SK-N-SH (cell line): ENCODE results near the gene NCAM1. TPM values are rescaled to one million over a fixed set of nuclear protein-coding genes. Genes with fewer than 3 reads are reported as not detected.

ENCODE experiments used
- CTCF ChIA-PET: fragments of 300-600, 350-600 bp; formaldehyde crosslinking; extraction: SDS; loops from one replicate; lab custom pipeline; 2021; lab: Yijun Ruan, JAX
- POLR2A ChIA-PET: fragments of 350-600 bp; sonication (Branson Sonifier 250); formaldehyde crosslinking; extraction: SDS; loops from one replicate; lab custom pipeline; 2020; ENCODE audit warnings: antibody characterized with exemption, inconsistent platforms; lab: Yijun Ruan, JAX
- DNase-seq: peaks from one replicate; pipeline ENCODE4 v3.0.0; 2012
- H2AFZ ChIP-seq: fragments of 200-600 bp; sonication (generic); 2 replicates; pipeline ENCODE4 v1.8.1; 2016; ENCODE audit warnings: antibody characterized with exemption, mild to moderate bottlenecking, low read depth
- H3F3A ChIP-seq: fragments of 200-600 bp; sonication (generic); replicated peaks from 2 replicates; pipeline ENCODE3; 2016; ENCODE audit warnings: antibody characterized with exemption, mild to moderate bottlenecking; ENCODE audit not compliant: insufficient read depth
- H3K27ac ChIP-seq, 2 experiments: fragments of 200-500 bp in 1 of 2; fragments of 200-600 bp in 1 of 2; sonication (Bioruptor generic) in 1 of 2; sonication (generic), shearing (Covaris generic) in 1 of 2; 2 replicates each; pipeline versions ENCODE4 v1.5.1 to v1.6.1; 2014 to 2016; ENCODE audit warnings: low read depth in 2 of 2, inconsistent platforms in 1 of 2, low read length in 1 of 2, mild to moderate bottlenecking in 1 of 2, mixed read lengths in 1 of 2
- H3K27me3 ChIP-seq: fragments of 200-600 bp; sonication (generic), shearing (Covaris generic); 2 replicates; pipeline ENCODE4 v1.6.1; 2016; ENCODE audit warnings: mixed run types; ENCODE audit not compliant: insufficient read depth
- H3K36me3 ChIP-seq, 2 experiments: fragments of 200-500 bp in 1 of 2; fragments of 200-600 bp in 1 of 2; sonication (Bioruptor generic) in 1 of 2; sonication (generic) in 1 of 2; replicated peaks in 1 of 2; 2 replicates each; pipeline versions ENCODE3 to v1.5.1; 2014 to 2016; ENCODE audit warnings: low read length in 1 of 2, mild to moderate bottlenecking in 1 of 2; ENCODE audit not compliant: insufficient read depth in 2 of 2, control insufficient read depth in 1 of 2
- H3K4me1 ChIP-seq, 2 experiments: fragments of 200-500 bp in 1 of 2; fragments of 200-600 bp in 1 of 2; sonication (Bioruptor generic) in 1 of 2; sonication (generic), shearing (Covaris generic) in 1 of 2; 2 replicates each; pipeline versions ENCODE4 v1.5.1 to v1.6.1; 2014 to 2016; ENCODE audit warnings: low read depth in 1 of 2, low read length in 1 of 2, mixed run types in 1 of 2; ENCODE audit not compliant: insufficient read depth in 2 of 2, control insufficient read depth in 1 of 2
- H3K4me2 ChIP-seq: fragments of 200-600 bp; sonication (generic), shearing (Covaris generic); 2 replicates; pipeline ENCODE4 v1.6.1; 2017; ENCODE audit warnings: mixed run types
- H3K4me3 ChIP-seq, 2 experiments: fragments of 200-500 bp in 1 of 2; fragments of 200-600 bp in 1 of 2; sonication (Bioruptor generic) in 1 of 2; sonication (generic), shearing (Covaris generic) in 1 of 2; 2 replicates each; pipeline versions ENCODE4 v1.5.1 to v1.8.1; 2014 to 2016; ENCODE audit warnings: low read depth in 2 of 2, inconsistent platforms in 1 of 2, low read length in 1 of 2, mild to moderate bottlenecking in 1 of 2, mixed read lengths in 1 of 2, moderate library complexity in 1 of 2
- H3K79me2 ChIP-seq: fragments of 200-600 bp; sonication (generic); 2 replicates; pipeline ENCODE4 v1.8.1; 2017; ENCODE audit warnings: mild to moderate bottlenecking; ENCODE audit not compliant: insufficient read depth
- H3K9ac ChIP-seq: fragments of 200-600 bp; sonication (generic); 2 replicates; pipeline ENCODE4 v1.6.1; 2017; ENCODE audit warnings: mixed run types
- H3K9me2 ChIP-seq: fragments of 200-600 bp; sonication (generic); 2 replicates; pipeline ENCODE4 v1.6.1; 2017; ENCODE audit warnings: mixed run types
- H3K9me3 ChIP-seq: fragments of 200-600 bp; sonication (generic); 2 replicates; pipeline ENCODE4 v1.6.1; 2017; ENCODE audit warnings: mixed run types, mild to moderate bottlenecking, moderate library complexity
- H4K20me1 ChIP-seq: fragments of 200-600 bp; sonication (generic); 2 replicates; pipeline ENCODE4 v1.6.1; 2017; ENCODE audit warnings: mild to moderate bottlenecking, mixed run types; ENCODE audit not compliant: insufficient read depth
- CHD2 ChIP-seq: fragments of 150-350 bp; IDR thresholded peaks from 2 replicates; pipeline ENCODE4 v1.6.1; 2018; ENCODE audit warnings: low read length; ENCODE audit not compliant: partially characterized antibody
- CTCF ChIP-seq: fragments of 200-600 bp; sonication (generic); IDR thresholded peaks from 2 replicates; pipeline ENCODE4 v1.6.1; 2017; ENCODE audit warnings: antibody characterized with exemption, mild to moderate bottlenecking, moderate library complexity
- ELF1 ChIP-seq: IDR thresholded peaks from 2 replicates; pipeline ENCODE4 v1.4.0; 2012
- FOXJ3 ChIP-seq: sonication (generic); formaldehyde crosslinking; IDR thresholded peaks from 2 replicates; pipeline ENCODE4 v1.5.1; 2020; ENCODE audit warnings: mild to moderate bottlenecking, missing genetic modification reagents
- FOXM1 ChIP-seq: IDR thresholded peaks from 2 replicates; pipeline ENCODE4 v1.4.0; 2012; ENCODE audit warnings: low read depth, mild to moderate bottlenecking
- GABPA ChIP-seq: IDR thresholded peaks from 2 replicates; pipeline ENCODE4 v1.4.0; 2012; ENCODE audit warnings: low read depth, mild to moderate bottlenecking
- GATA2 ChIP-seq: sonication (generic); formaldehyde crosslinking; IDR thresholded peaks from 2 replicates; pipeline ENCODE4 v1.5.0; 2020; ENCODE audit warnings: mild to moderate bottlenecking, missing genetic modification reagents
- IRF3 ChIP-seq: fragments of 150-350 bp; IDR thresholded peaks from 2 replicates; pipeline ENCODE4 v1.6.1; 2016; ENCODE audit warnings: mild to moderate bottlenecking, low read depth, low read length
- JUND ChIP-seq: IDR thresholded peaks from 2 replicates; pipeline ENCODE4 v1.4.0; 2012
- MEF2A ChIP-seq: IDR thresholded peaks from 2 replicates; pipeline ENCODE4 v1.4.0; 2012; ENCODE audit warnings: low read depth, borderline replicate concordance
- NRF1 ChIP-seq: IDR thresholded peaks from 2 replicates; pipeline ENCODE4 v1.6.1; 2012; ENCODE audit warnings: low read depth, mild to moderate bottlenecking, low read length
- POLR2AphosphoS5 ChIP-seq: IDR thresholded peaks from 2 replicates; pipeline ENCODE4 v1.6.1; 2012; ENCODE audit warnings: low read depth, low read length
- RAD21 ChIP-seq: IDR thresholded peaks from 2 replicates; pipeline ENCODE4 v1.6.1; 2012; ENCODE audit warnings: mild to moderate bottlenecking, low read length
- RFX5 ChIP-seq: IDR thresholded peaks from 2 replicates; pipeline ENCODE4 v1.6.1; 2012; ENCODE audit warnings: mild to moderate bottlenecking, improper control_type of control experiment, low read length
- TAF1 ChIP-seq: IDR thresholded peaks from 2 replicates; pipeline ENCODE4 v1.6.1; 2012; ENCODE audit warnings: low read depth, mild to moderate bottlenecking, low read length, moderate library complexity, borderline replicate concordance
- WGBS: methylation state at CpG from one replicate; pipeline ENCODE4 v1.1.6; 2017; ENCODE audit warnings: low lambda C conversion rate; 5-methylcytosine and 5-hydroxymethylcytosine counted together
- polyA plus RNA-seq, 3 experiments: library from polyadenylated mRNA; depleted of rRNA; stranded (reverse); fragments of >200 nt; gene quantifications; 2 replicates each; pipeline ENCODE4 v1.2.3, GENCODE V29; 2012
- TF ChIP-seq, protein P1 (sequence below): IDR thresholded peaks from 2 replicates; pipeline ENCODE4; 2012

The NCAM1 gene
- polyA plus RNA-seq, 1 of the 3 experiments (the other 2 are of a cell fraction): 19.4 TPM

- no peak for DNase-seq
- Histone ChIP-seq H3F3A (no peaks in the 10 kb centered on the region), H3K4me3 (no peak overlapping the region), H3K79me2 (no peaks in the 10 kb centered on the region), H3K4me1 (peaks cover 0 to 2% of the 10 kb centered on the region in 2 experiments; a peak in 1 of 4 replicates), H3K27me3 (no peaks in the 10 kb centered on the region; the same call in 1 of the 2 replicates), H3K4me2 (no peak overlapping the region), H3K36me3 (no peaks in the 10 kb centered on the region), H3K9me3 (no peaks in the 10 kb centered on the region), H3K27ac (no peak overlapping the region), H4K20me1 (no peaks in the 10 kb centered on the region), H2AFZ (no peak overlapping the region), H3K9ac (no peak overlapping the region), H3K9me2 (no peaks in the 10 kb centered on the region)
- no peak for TF ChIP-seq CTCF
- TF ChIP-seq RFX5: no peak
- TF ChIP-seq FOXJ3 (CRISPR knock-in tag): no peak
- no peak for TF ChIP-seq ELF1
- no peak for TF ChIP-seq CHD2
- no peak for TF ChIP-seq RAD21
- no peak for TF ChIP-seq POLR2AphosphoS5
- TF ChIP-seq TAF1: no peak
- no peak for TF ChIP-seq GATA2 (CRISPR knock-in tag)
- TF ChIP-seq FOXM1: no peak
- TF ChIP-seq IRF3: no peak
- TF ChIP-seq JUND: no peak
- TF ChIP-seq MEF2A: no peak
- TF ChIP-seq NRF1: no peak
- CTCF ChIA-PET: interaction anchor here (1.1 kb wide), 1 partner anchor 357 kb away, joined by 3 read pairs; no protein-coding TSS in a partner anchor
- POLR2A ChIA-PET: no interaction called here
- WGBS: 60% methylated on average over 4 of the region's 4 CpGs
These were observed 28.6 kb upstream of the NCAM1 start for GRCh38 chr11:112932593-112932992.

DNA sequence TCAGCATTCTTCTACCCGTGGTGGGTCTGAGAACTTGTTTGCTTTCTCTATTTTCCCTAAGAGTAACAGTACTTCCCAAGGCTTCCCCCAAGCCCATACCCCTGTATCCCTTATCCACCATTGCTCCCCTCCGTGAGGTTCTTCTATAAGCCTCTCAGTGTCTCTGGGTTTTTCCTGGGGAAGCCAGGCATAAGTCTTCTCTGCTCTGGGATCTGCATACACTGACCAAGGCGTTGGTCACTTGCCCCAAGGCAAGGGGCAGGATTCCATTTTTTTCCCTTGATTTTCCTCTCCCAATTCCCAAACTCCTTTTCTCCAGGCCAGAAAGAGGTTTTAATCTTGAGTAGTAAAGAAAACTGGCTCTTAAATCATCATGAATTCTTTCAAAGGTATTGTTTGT lies 27.2 kb upstream of the NCAM1 start:
- H3K27ac ChIP-seq: no peak overlapping the region
- WGBS: 29% methylated on average over 3 of the region's 3 CpGs
- CTCF ChIA-PET: no interaction called here
- H3K4me2 ChIP-seq: no peak overlapping the region
- no peak overlapping the region for H3K4me3 ChIP-seq
- H3K36me3 ChIP-seq: no peaks in the 10 kb centered on the region
- H3K9me3 ChIP-seq: no peaks in the 10 kb centered on the region
- H2AFZ ChIP-seq: no peak overlapping the region
- no peak for TF ChIP-seq FOXJ3 (CRISPR knock-in tag)
- TF ChIP-seq POLR2AphosphoS5: no peak
- TF ChIP-seq CTCF: no peak
- TF ChIP-seq GABPA: no peak
- TF ChIP-seq, protein P1, sequence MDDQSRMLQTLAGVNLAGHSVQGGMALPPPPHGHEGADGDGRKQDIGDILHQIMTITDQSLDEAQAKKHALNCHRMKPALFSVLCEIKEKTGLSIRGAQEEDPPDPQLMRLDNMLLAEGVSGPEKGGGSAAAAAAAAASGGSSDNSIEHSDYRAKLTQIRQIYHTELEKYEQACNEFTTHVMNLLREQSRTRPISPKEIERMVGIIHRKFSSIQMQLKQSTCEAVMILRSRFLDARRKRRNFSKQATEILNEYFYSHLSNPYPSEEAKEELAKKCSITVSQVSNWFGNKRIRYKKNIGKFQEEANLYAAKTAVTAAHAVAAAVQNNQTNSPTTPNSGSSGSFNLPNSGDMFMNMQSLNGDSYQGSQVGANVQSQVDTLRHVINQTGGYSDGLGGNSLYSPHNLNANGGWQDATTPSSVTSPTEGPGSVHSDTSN: no peak
- TF ChIP-seq, all 33 proteins: peak for 0
- no peaks in the 10 kb centered on the region for H4K20me1 ChIP-seq
- H3K4me1 ChIP-seq: no peaks in the 10 kb centered on the region
- no peaks in the 10 kb centered on the region for H3K9me2 ChIP-seq
- no peaks in the 10 kb centered on the region for H3F3A ChIP-seq
- DNase-seq: no peak
- H3K9ac ChIP-seq: no peak overlapping the region
- POLR2A ChIA-PET: no interaction called here
- H3K27me3 ChIP-seq: no peaks in the 10 kb centered on the region; the same call in 1 of the 2 replicates
- H3K79me2 ChIP-seq: no peaks in the 10 kb centered on the region
